Measurements from ENCODE around the gene MIGA2.
A peak's percentile ranks its signal among the peaks of the same experiment; 100 is the strongest.

Gene MIGA2

DNA sequence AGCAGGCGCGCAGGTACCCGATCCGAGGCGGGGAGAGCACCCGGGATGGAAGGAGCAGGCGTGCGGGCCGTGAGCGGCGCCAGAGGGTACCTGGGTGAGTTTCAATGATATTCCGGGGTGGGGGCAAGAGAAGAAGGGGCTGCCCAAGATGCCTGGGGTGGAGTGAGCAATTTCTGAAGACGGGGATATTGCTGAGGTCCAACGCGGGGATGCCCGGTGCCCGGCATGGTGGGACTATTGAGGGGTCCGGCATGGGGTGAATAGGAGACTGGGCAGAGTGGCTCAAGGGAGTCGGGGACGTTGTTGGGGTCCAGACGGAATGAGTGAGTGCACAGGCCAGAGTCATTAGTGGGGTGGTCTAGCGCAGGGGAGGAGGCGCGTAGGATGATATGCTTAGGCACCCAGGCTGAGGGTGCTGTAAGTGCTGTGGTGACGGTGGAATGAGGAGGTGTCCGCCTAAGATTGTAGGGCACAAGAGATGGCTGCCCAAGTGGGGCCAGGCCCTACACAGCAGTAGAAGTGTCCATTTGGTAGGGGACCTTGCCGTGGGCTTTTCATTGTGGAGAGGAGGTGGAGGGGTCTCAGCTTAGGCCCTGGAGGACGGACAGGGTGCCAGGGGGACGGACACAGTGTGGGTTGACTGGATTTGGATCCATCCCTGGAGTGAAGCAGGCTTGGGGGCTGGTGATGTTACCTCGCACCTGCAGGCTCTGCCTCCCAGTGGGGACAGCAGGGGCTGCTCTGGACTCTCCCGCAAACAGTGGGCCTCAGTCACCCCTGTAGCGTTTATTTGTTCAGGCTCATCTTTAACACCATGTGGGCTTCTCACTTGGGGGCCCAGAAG is 719 bp downstream of the MIGA2 start:
- H3K4me3 ChIP-seq (replicated peaks; ENCODE audit: low read depth, low read length), result peak overlapping the region; percentile 95
- TF ChIP-seq, protein P1, sequence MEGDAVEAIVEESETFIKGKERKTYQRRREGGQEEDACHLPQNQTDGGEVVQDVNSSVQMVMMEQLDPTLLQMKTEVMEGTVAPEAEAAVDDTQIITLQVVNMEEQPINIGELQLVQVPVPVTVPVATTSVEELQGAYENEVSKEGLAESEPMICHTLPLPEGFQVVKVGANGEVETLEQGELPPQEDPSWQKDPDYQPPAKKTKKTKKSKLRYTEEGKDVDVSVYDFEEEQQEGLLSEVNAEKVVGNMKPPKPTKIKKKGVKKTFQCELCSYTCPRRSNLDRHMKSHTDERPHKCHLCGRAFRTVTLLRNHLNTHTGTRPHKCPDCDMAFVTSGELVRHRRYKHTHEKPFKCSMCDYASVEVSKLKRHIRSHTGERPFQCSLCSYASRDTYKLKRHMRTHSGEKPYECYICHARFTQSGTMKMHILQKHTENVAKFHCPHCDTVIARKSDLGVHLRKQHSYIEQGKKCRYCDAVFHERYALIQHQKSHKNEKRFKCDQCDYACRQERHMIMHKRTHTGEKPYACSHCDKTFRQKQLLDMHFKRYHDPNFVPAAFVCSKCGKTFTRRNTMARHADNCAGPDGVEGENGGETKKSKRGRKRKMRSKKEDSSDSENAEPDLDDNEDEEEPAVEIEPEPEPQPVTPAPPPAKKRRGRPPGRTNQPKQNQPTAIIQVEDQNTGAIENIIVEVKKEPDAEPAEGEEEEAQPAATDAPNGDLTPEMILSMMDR (IDR thresholded peaks at IDR 0.05; ENCODE audit: low read depth, low read length, missing control alignments), result no peak
- no peak for DNase-seq (ENCODE audit: extremely low read depth, low read depth)

DNA sequence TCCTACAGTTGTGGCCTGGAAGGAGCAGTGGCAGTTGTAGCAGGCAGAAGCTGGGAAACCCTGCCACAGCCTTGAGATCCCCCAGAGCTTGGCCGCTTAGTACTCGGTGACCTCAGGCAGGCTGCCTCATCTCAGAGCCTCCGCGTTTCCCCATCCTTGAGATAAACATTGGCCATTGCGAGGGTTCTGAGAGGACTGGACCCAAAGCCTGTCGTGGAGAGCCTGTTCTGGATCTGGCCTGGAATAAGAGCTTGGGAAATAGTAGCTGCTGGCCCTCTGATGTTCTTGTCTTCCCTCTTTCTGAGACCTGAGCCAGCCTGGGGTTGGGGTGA is 1.3 kb downstream of the MIGA2 start:
- TF ChIP-seq, protein P1 (IDR thresholded peaks at IDR 0.05; ENCODE audit: low read depth, low read length, missing control alignments), result no peak
- no peak for DNase-seq (ENCODE audit: extremely low read depth, low read depth)
- peak overlapping the region; percentile 95 for H3K4me3 ChIP-seq (replicated peaks; ENCODE audit: low read depth, low read length)

DNA sequence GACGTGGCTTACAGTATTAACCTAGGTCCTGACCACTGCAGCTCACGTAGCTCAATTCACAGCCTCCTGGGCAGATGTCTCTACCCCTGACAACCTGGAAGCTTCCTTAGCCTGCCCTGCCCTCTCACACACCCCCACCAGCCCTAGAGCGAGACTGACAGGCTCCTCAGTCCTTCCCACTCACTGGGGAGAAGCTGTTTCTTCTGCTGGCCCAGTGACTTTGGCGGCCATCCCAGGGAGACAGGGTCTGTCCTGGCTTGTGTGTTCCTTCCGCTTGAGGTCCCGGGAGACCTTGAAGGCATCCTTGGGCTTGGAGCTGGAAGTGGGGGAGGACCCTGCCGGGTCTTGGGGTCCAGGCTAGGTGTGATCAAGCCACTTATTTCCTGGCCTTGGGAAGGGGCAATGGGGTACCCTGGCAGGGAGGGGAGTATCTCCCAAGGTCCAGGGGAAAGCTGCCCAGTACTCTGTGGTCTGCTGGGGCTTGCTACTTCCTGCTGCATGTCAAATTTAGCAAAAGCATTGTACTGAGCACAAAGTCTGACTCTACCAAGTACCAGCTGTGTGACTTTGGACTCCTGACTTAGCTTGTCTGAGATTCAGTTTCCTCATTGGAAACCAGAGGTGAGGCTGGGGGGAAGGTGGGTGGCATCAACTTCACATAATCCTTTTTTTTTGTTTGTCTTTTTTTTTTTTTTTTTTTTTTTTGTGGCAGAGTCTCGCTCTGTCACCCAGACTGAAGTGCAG is 1.9 kb downstream of the MIGA2 start:
- TF ChIP-seq, protein P1 (IDR thresholded peaks at IDR 0.05; ENCODE audit: low read depth, low read length, missing control alignments), result no peak
- DNase-seq (ENCODE audit: extremely low read depth, low read depth), result no peak
- H3K4me3 ChIP-seq (replicated peaks; ENCODE audit: low read depth, low read length), result no peak overlapping the region

DNA sequence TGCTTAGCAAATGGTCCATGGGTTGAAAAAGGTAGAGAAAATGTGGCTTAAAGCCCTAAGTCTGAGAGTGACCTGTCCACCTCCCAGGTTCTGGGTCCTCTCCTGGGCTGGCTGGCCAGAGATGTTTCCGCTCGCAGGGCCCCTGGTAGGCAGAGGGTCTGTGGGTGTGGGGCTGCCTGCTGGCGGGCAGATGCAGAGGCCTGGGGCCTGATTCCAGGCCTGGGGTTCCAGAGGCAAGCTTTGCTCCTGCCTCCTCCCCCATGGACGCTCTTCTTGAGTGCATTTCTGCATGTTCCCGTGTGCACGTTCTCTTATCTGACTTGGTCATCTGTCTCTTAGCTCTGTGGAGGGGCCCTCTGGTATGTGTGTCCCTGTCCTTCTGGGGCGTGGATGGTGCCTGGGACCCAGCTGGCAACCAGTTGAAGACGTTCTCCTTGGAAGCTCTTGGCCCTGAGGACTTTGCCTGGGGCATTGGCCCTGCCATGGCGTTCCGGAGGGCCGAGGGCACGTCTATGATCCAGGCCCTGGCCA is 3.8 kb downstream of the MIGA2 start:
- no peak for DNase-seq (ENCODE audit: extremely low read depth, low read depth)
- H3K4me3 ChIP-seq (replicated peaks; ENCODE audit: low read depth, low read length), result no peak overlapping the region
- TF ChIP-seq, protein P1 (IDR thresholded peaks at IDR 0.05; ENCODE audit: low read depth, low read length, missing control alignments), result no peak

DNA sequence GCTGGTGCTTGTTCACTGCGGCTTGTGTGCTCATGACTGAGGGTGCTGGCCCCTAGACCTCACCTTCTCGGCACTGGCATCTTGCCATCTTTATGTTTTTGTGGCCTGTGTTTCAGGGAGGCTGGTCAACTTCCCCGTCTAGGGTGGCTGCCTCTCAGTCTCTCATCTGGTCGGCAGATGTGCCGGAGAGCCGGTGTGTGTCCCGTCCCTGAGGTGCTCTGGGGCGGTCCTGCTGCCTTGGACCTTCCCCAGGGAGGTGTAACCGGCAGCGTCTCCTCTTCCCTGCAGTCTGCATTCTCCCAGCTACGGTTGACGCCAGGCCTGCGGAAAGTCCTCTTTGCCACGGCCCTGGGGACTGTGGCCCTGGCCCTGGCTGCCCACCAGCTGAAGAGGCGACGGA is 5.6 kb downstream of the MIGA2 start:
- no peak for DNase-seq (ENCODE audit: extremely low read depth, low read depth)
- no peak overlapping the region for H3K4me3 ChIP-seq (replicated peaks; ENCODE audit: low read depth, low read length)
- TF ChIP-seq, protein P1 (IDR thresholded peaks at IDR 0.05; ENCODE audit: low read depth, low read length, missing control alignments), result no peak

DNA sequence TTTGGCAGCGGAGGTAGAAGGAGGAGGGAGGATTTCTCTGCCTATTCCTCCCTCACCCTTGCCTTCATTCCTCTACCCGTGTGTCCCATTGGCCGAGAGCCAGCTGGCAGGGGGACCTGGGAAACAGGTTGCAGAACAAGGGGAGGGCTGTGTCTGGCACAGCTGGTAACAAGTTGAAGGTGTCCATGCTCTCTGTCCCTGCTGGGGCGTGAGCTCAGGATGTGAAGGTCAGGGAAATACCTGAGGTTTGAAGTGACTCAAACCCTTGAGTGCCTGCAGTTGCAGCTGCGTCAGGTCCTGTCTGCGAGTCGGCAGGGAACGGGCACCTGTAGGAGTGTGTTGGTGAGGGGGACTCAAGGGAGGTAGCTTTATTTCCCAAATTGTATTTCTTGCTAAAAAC is 16.2 kb downstream of the MIGA2 start:
- TF ChIP-seq, protein P1 (IDR thresholded peaks at IDR 0.05; ENCODE audit: low read depth, low read length, missing control alignments), result no peak
- H3K4me3 ChIP-seq (replicated peaks; ENCODE audit: low read depth, low read length), result no peak overlapping the region
- no peak for DNase-seq (ENCODE audit: extremely low read depth, low read depth)

All from HFF-Myc (cell line).